A549 (cell line): ENCODE results near the gene GFOD2. TPM values are rescaled to one million over a fixed set of nuclear protein-coding genes. Genes with fewer than 3 reads are reported as not detected.

Experiments used
- ATAC-seq, 2 experiments: fragments of 200-7000 bp in 1 of 2; fragments of >200 bp in 1 of 2; cut with Nextera tagmentation in 1 of 2; cut with Tn5 transposase in 1 of 2; 3 replicates each; pipeline versions ENCODE4 v1.8.0 to v1.9.1; 2018 to 2020; ENCODE audit warnings: mild to moderate bottlenecking in 1 of 2, moderate library complexity in 1 of 2
- CTCF ChIA-PET: fragments of 300-600 bp; sonication (Branson Sonifier 250); formaldehyde crosslinking; extraction: SDS; loops from one replicate; lab custom pipeline; 2021; ENCODE audit warnings: antibody characterized with exemption, inconsistent platforms; lab: Yijun Ruan, JAX
- POLR2A ChIA-PET: fragments of 350-600 bp; formaldehyde crosslinking; extraction: SDS; loops from one replicate; lab custom pipeline; 2021; ENCODE audit warnings: antibody characterized with exemption, inconsistent platforms; lab: Yijun Ruan, JAX
- DNase-seq, 2 experiments: peaks; one replicate each; pipeline versions ENCODE4 v3.0.0 to v3.0.0-alpha.2; 2011 to 2016; ENCODE audit warnings: low read depth in 1 of 2, low spot score in 1 of 2
- FAIRE-seq: peaks from 2 replicates; lab custom pipeline; 2011; peaks lifted over from hg19 to GRCh38; lab: Jason Lieb, UNC
- H3K27ac ChIP-seq, 2 experiments: fragments of >200 bp; sonication (Bioruptor Twin); formaldehyde crosslinking; 3 replicates each; pipeline ENCODE4 v1.5.1; 2016 to 2017
- H3K4me1 ChIP-seq: fragments of >200 bp; sonication (Bioruptor Twin); formaldehyde crosslinking; 3 replicates; pipeline ENCODE4 v1.6.1; 2016
- H3K4me2 ChIP-seq: fragments of >200 bp; sonication (Bioruptor Twin); formaldehyde crosslinking; 3 replicates; pipeline ENCODE4 v1.6.1; 2016
- H3K4me3 ChIP-seq: fragments of >200 bp; sonication (Bioruptor Twin); formaldehyde crosslinking; 3 replicates; pipeline ENCODE4 v1.5.1; 2016
- H3K9me3 ChIP-seq: fragments of >200 bp; sonication (Bioruptor Twin); formaldehyde crosslinking; 3 replicates; pipeline ENCODE4 v1.6.1; 2016
- BCL3 ChIP-seq: fragments of >200 bp; sonication (Bioruptor Twin); formaldehyde crosslinking; IDR thresholded peaks from 3 replicates; pipeline ENCODE4 v1.6.1; 2016
- CBX8 ChIP-seq: fragments of 200-600 bp; sonication (generic); IDR thresholded peaks from 2 replicates; pipeline ENCODE4 v1.6.1; 2016
- CTCF ChIP-seq: fragments of >200 bp; sonication (Bioruptor Twin); formaldehyde crosslinking; IDR thresholded peaks from 3 replicates; pipeline ENCODE4 v1.5.1; 2016
- EHF ChIP-seq: fragments of 250-450 bp; sonication (Bioruptor Pico); IDR thresholded peaks from 2 replicates; pipeline ENCODE4 v1.5.0; 2020; ENCODE audit warnings: mild to moderate bottlenecking
- EHMT2 ChIP-seq: fragments of 200-600 bp; sonication (generic); IDR thresholded peaks from 2 replicates; pipeline ENCODE4 v1.6.1; 2016; ENCODE audit warnings: antibody characterized with exemption, low read depth, mild to moderate bottlenecking, moderate library complexity
- ELK1 ChIP-seq: fragments of 150-350 bp; IDR thresholded peaks from 2 replicates; pipeline ENCODE4 v1.6.1; 2014; ENCODE audit warnings: low read depth, mild to moderate bottlenecking, low read length
- ESRRA ChIP-seq: fragments of 150-350 bp; IDR thresholded peaks from 2 replicates; pipeline ENCODE4 v1.6.1; 2014; ENCODE audit warnings: mild to moderate bottlenecking, low read length, borderline replicate concordance
- FOXS1 ChIP-seq: fragments of 250-450 bp; sonication (Bioruptor Pico); IDR thresholded peaks from 2 replicates; pipeline ENCODE4 v1.5.0; 2020; ENCODE audit warnings: mild to moderate bottlenecking, moderate library complexity
- HES2 ChIP-seq: fragments of >200 bp; sonication (Bioruptor Twin); formaldehyde crosslinking; IDR thresholded peaks from 2 replicates; pipeline ENCODE4 v1.6.1; 2016
- HOXB5 ChIP-seq: fragments of 250-450 bp; sonication (Bioruptor Pico); IDR thresholded peaks from 2 replicates; pipeline ENCODE4 v1.5.0; 2020; ENCODE audit warnings: mild to moderate bottlenecking, moderate library complexity
- MAZ ChIP-seq: fragments of 150-350 bp; IDR thresholded peaks from 2 replicates; pipeline ENCODE4 v1.6.1; 2014; ENCODE audit warnings: antibody characterized with exemption, low read depth, low read length, borderline replicate concordance
- NFE2L2 ChIP-seq: fragments of 150-350 bp; conservative IDR thresholded peaks from 2 replicates; pipeline ENCODE4 v1.6.1; 2014; ENCODE audit warnings: low read length
- NPAS2 ChIP-seq: fragments of 250-450 bp; sonication (Bioruptor Pico); IDR thresholded peaks from 2 replicates; pipeline ENCODE4 v1.8.0; 2022; ENCODE audit warnings: mild to moderate bottlenecking, moderate library complexity, borderline replicate concordance
- NR3C1 ChIP-seq: fragments of >200 bp; sonication (Bioruptor Twin); formaldehyde crosslinking; IDR thresholded peaks from 3 replicates; pipeline ENCODE4 v1.6.1; 2017
- PBX3 ChIP-seq: IDR thresholded peaks from 2 replicates; pipeline ENCODE4 v1.6.1; 2012
- PHF8 ChIP-seq: fragments of 200-600 bp; sonication (generic); IDR thresholded peaks from 2 replicates; pipeline ENCODE4 v1.6.1; 2016; ENCODE audit warnings: low read depth, mild to moderate bottlenecking, antibody characterized with exemption, moderate library complexity, borderline replicate concordance
- POLR2A ChIP-seq: IDR thresholded peaks from 2 replicates; pipeline ENCODE4 v1.6.1; 2012; ENCODE audit warnings: mild to moderate bottlenecking, low read length
- POLR2AphosphoS2 ChIP-seq: conservative IDR thresholded peaks from 2 replicates; pipeline ENCODE4 v1.6.1; 2012; ENCODE audit warnings: low read length, improper control_type of control experiment, inconsistent platforms
- REST ChIP-seq: fragments of 200-600 bp; sonication (generic); IDR thresholded peaks from 2 replicates; pipeline ENCODE4 v1.6.1; 2016; ENCODE audit warnings: antibody characterized with exemption, mild to moderate bottlenecking, moderate library complexity
- SMC3 ChIP-seq: fragments of >200 bp; sonication (Bioruptor Twin); formaldehyde crosslinking; IDR thresholded peaks from 3 replicates; pipeline ENCODE4 v1.6.1; 2018; ENCODE audit warnings: inconsistent platforms
- SREBF2 ChIP-seq: fragments of 450-650 bp; IDR thresholded peaks from 2 replicates; pipeline ENCODE4 v1.6.1; 2014; ENCODE audit warnings: mild to moderate bottlenecking, moderate library complexity
- ZNF302 ChIP-seq: fragments of 250-450 bp; sonication (Bioruptor Pico); IDR thresholded peaks from 2 replicates; pipeline ENCODE4 v1.9.0; 2021; ENCODE audit warnings: inconsistent platforms, mild to moderate bottlenecking, moderate library complexity
- WGBS: methylation state at CpG from one replicate; pipeline ENCODE4 v1.1.6; 2017; ENCODE audit errors: missing lambda C conversion rate; 5-methylcytosine and 5-hydroxymethylcytosine counted together
- polyA plus RNA-seq, 4 experiments: library from polyadenylated mRNA; depleted of rRNA in 3 of 4; stranded (reverse); fragments of >200 nt; fragmentation: RNase III in 1 of 4; extraction: RNeasy Plus Mini Kit Qiagen cat#74134 plus additional on column Dnase treatment in 1 of 4; gene quantifications; 2 replicates in 3 of 4; 3 replicates in 1 of 4; pipeline ENCODE4 v1.2.3, GENCODE V29; 2011 to 2017

The GFOD2 gene
- polyA plus RNA-seq, 2 of the 4 experiments (the other 2 are of a cell fraction), result 10.3 to 16.4 TPM

GRCh38 chr16:67653128-67653788 lies 65.9 kb downstream of the GFOD2 start (continued):
- TF ChIP-seq HES2 (no peak), MAZ (no peak)
- TF ChIP-seq, all 56 proteins: peak for 0

- ATAC-seq, result peak; percentile 3 to 7; a peak in 3 of 6 replicates
- ChIA-PET CTCF (interaction anchor here (0.6 to 17.9 kb wide), 9 partner anchors 8 to 386 kb away, joined by 3 to 205 read pairs (median 5); partner anchors contain the start of gene CARMIL2), POLR2A (no interaction called here)
- Histone ChIP-seq H3K27ac (peak overlapping the region in 1 of 2 experiments; percentile 46; a peak in 4 of 6 replicates), H3K9me3 (no peaks in the 10 kb centered on the region), H3K4me2 (peak overlapping the region; percentile 99), H3K4me1 (peaks cover 9% of the 10 kb centered on the region; the same call in 2 of the 3 replicates), H3K4me3 (peak overlapping the region; percentile 58)
- FAIRE-seq, result no peak
- peak in 1 of 2 experiments; percentile 48 for DNase-seq
- 22% methylated on average over 10 of the region's 59 CpGs for WGBS
- TF ChIP-seq ESRRA (no peak), REST (peak; percentile 83), SREBF2 (no peak), NPAS2 (CRISPR knock-in tag) (no peak), CTCF (no peak)
Observed at GRCh38 chr16:67652578-67653127, 66.5 kb downstream of the GFOD2 start.

GRCh38 chr16:67651847-67652246 lies 67.3 kb downstream of the GFOD2 start:
- no peak for FAIRE-seq
- 78% methylated on average over 4 of the region's 4 CpGs for WGBS

More at GRCh38 chr16:67651847-67652246, 67.3 kb downstream of the GFOD2 start:
- Histone ChIP-seq H3K27ac (no peak overlapping the region), H3K4me1 (peaks cover 9% of the 10 kb centered on the region; the same call in 2 of the 3 replicates), H3K9me3 (no peaks in the 10 kb centered on the region), H3K4me3 (no peak overlapping the region), H3K4me2 (no peak overlapping the region)
- CTCF ChIA-PET, result interaction anchor here (0.8 to 17.9 kb wide), 11 partner anchors 7 to 162 kb away, joined by 3 to 205 read pairs (median 5); partner anchors contain the start of genes ACD, CARMIL2 and CTCF
- ATAC-seq, result no peak
- DNase-seq, result no peak
- TF ChIP-seq NR3C1, result no peak
- TF ChIP-seq ZNF302 (CRISPR knock-in tag), result no peak
- no peak for TF ChIP-seq FOXS1 (CRISPR knock-in tag)
- TF ChIP-seq MAZ, result no peak
- TF ChIP-seq EHMT2, result no peak
- TF ChIP-seq EHF, result no peak
- TF ChIP-seq HOXB5 (CRISPR knock-in tag), result no peak
- no peak for TF ChIP-seq BCL3
- TF ChIP-seq ELK1, result no peak
- no peak for TF ChIP-seq PBX3
- no peak for TF ChIP-seq NFE2L2
- no peak for TF ChIP-seq SMC3
- no peak for TF ChIP-seq PHF8
- TF ChIP-seq POLR2AphosphoS2, result no peak
- TF ChIP-seq POLR2A, result no peak
- TF ChIP-seq CBX8, result no peak
- POLR2A ChIA-PET, result no interaction called here
